ENCODE data around the gene AQP1. TPM values are rescaled to one million over a fixed set of nuclear protein-coding genes. Genes with fewer than 3 reads are reported as not detected.
A peak's percentile ranks its signal among the peaks of the same experiment; 100 is the strongest.

AQP1 gene
- total and polyA plus RNA-seq, 10 of the 15 experiments (the other 5 are each of a cell fraction or from before 2014, with no cell fraction given), result 0.03 to 0.64 TPM; not detected in 8

- no peak for TF ChIP-seq ATF3 (IDR thresholded peaks at IDR 0.05; ENCODE audit: borderline replicate concordance, extremely low read depth, low read depth, low read length)
- TF ChIP-seq NBN (IDR thresholded peaks at IDR 0.05), result no peak
- TF ChIP-seq MYC (IDR thresholded peaks at IDR 0.05; ENCODE audit: insufficient read depth, insufficient read length, insufficient replicate concordance, low read length, severe bottlenecking), result no peak
- no peak for TF ChIP-seq BCL11A (IDR thresholded peaks at IDR 0.05; ENCODE audit: low read depth, low read length)
- TF ChIP-seq KDM1A (IDR thresholded peaks at IDR 0.05; ENCODE audit: borderline replicate concordance), result no peak
- TF ChIP-seq TCF7 (IDR thresholded peaks at IDR 0.05; ENCODE audit: borderline replicate concordance), result no peak
- no peak for TF ChIP-seq ATF2 (IDR thresholded peaks at IDR 0.05; ENCODE audit: low read length)
Measured at GRCh38 chr7:30970074-30970473, 58.4 kb downstream of the AQP1 start (continued).

- no peak overlapping the region for H3K9ac ChIP-seq (ENCODE audit: control insufficient read depth, insufficient read depth, low read length)
- FAIRE-seq (no peak), ATAC-seq (no peak), DNase-seq (ENCODE audit: low read depth, low spot score) (no peak)
- H3K4me2 ChIP-seq (ENCODE audit: control insufficient read depth, insufficient read depth), result no peak overlapping the region
- no peak overlapping the region for H3K4me3 ChIP-seq
- intact Hi-C loops (cut with micrococcal nuclease; ENCODE audit: unreplicated experiment), result no loop called here
- no peak overlapping the region for H3K27ac ChIP-seq (ENCODE audit: control insufficient read depth, insufficient read depth)
- H3K79me2 ChIP-seq (ENCODE audit: control insufficient read depth, insufficient read depth, low read length), result no peaks in the 10 kb centered on the region
- no peaks in the 10 kb centered on the region for H3K36me3 ChIP-seq (ENCODE audit: control insufficient read depth in 2 of 2, insufficient read depth in 2 of 2, low read length in 1 of 2)
- 36% methylated on average over 6 of the region's 6 CpGs for WGBS (ENCODE audit: insufficient coverage, insufficient replicate concordance, low lambda C conversion rate, missing lambda C conversion rate)
- POLR2A ChIA-PET, result no interaction called here
- no peak overlapping the region for H2AFZ ChIP-seq (ENCODE audit: control insufficient read depth, low read depth, low read length)
- H3K27me3 ChIP-seq (replicated peaks in 1 of 2; ENCODE audit: control insufficient read depth in 2 of 2, insufficient read depth in 2 of 2, low read length in 1 of 2), result no peaks in the 10 kb centered on the region
- peaks cover 13% of the 10 kb centered on the region for H3K4me1 ChIP-seq (ENCODE audit: control insufficient read depth, insufficient read depth, low read length)
- SMC1A ChIA-PET (ENCODE audit: uncharacterized antibody, unreplicated experiment), result interaction anchor here (1.0 to 1.6 kb wide), 2 partner anchors 13 to 31 kb away, joined by 3 to 8 read pairs; no protein-coding TSS in a partner anchor
- TF ChIP-seq YBX1 (IDR thresholded peaks at IDR 0.05), result no peak
- no peak for TF ChIP-seq PKNOX1 (IDR thresholded peaks at IDR 0.05)
- no peak for TF ChIP-seq ZSCAN29 (IDR thresholded peaks at IDR 0.05)
- TF ChIP-seq REST (IDR thresholded peaks at IDR 0.05; ENCODE audit: low read depth, low read length), result peak; percentile 72
- no peak for TF ChIP-seq POLR2A (IDR thresholded peaks at IDR 0.05; ENCODE audit: low read depth, low read length)
- peak; percentile 77 for TF ChIP-seq MEF2B (IDR thresholded peaks at IDR 0.05; ENCODE audit: partially characterized antibody, poor library complexity, severe bottlenecking)
- TF ChIP-seq RUNX3 (IDR thresholded peaks at IDR 0.05; ENCODE audit: low read length), result no peak
- no peak for TF ChIP-seq BCL3 (IDR thresholded peaks at IDR 0.05; ENCODE audit: borderline replicate concordance, insufficient read depth, low read depth, low read length, poor library complexity, severe bottlenecking)
- H4K20me1 ChIP-seq (ENCODE audit: control insufficient read depth, insufficient read depth), result no peaks in the 10 kb centered on the region
- in situ Hi-C loops (cut with MboI), result no loop called here
- RAD21 ChIA-PET (ENCODE audit: unreplicated experiment), result no interaction called here
- CTCF ChIA-PET, result interaction anchor here (0.9 to 11.3 kb wide), 5 partner anchors 11 to 171 kb away, joined by 3 to 159 read pairs (median 8); no protein-coding TSS in a partner anchor
- H3K9me3 ChIP-seq (replicated peaks; ENCODE audit: control insufficient read depth, insufficient read depth, low read length), result no peaks in the 10 kb centered on the region
- no TSS peak for BruUV-seq (replicated peaks)
Measured at GRCh38 chr7:30970594-30971094, 59.0 kb downstream of the AQP1 start.
